ENCODE data around the gene KEAP1.

KEAP1 gene

GRCh38 chr19:10497371-10497770 is 5.8 kb downstream of the KEAP1 start:
- no peaks in the 10 kb centered on the region for H3K27me3 ChIP-seq (ENCODE audit: control insufficient read depth in 1 of 2, insufficient read depth in 1 of 2, low read length in 2 of 2)
- no peak overlapping the region for H3K4ac ChIP-seq (ENCODE audit: low read depth in 1 of 2, low read length in 2 of 2)
- H3K4me3 ChIP-seq (ENCODE audit: insufficient read depth in 1 of 2, low read depth in 1 of 2, low read length in 2 of 2), result no peak overlapping the region
- H2BK120ac ChIP-seq (ENCODE audit: low read depth, low read length), result no peak overlapping the region
- no peak overlapping the region for H3K14ac ChIP-seq (ENCODE audit: low read length in 2 of 2)
- 97% methylated on average over 4 of the region's 4 CpGs for WGBS
- no peak overlapping the region for H3K4me2 ChIP-seq (ENCODE audit: low read length, poor library complexity, severe bottlenecking)
- no peaks in the 10 kb centered on the region for H3K9me3 ChIP-seq (ENCODE audit: control insufficient read depth, low read length)
- H3K23ac ChIP-seq (ENCODE audit: low read length in 2 of 2), result no peak overlapping the region
- H3K4me1 ChIP-seq (ENCODE audit: control insufficient read depth, insufficient read depth, low read depth, low read length), result peaks cover 11% of the 10 kb centered on the region
- H4K8ac ChIP-seq (ENCODE audit: low read length), result no peak overlapping the region
- H3K36me3 ChIP-seq (ENCODE audit: control insufficient read depth in 1 of 2, insufficient read depth in 2 of 2, low read depth in 1 of 2, low read length in 2 of 2), result peaks cover 43 to 56% of the 10 kb centered on the region in 2 experiments
- H2AFZ ChIP-seq (ENCODE audit: low read depth, low read length), result no peak overlapping the region
- no peak overlapping the region for H2BK5ac ChIP-seq (ENCODE audit: low read depth, low read length, poor library complexity, severe bottlenecking)
- no peak overlapping the region for H2BK15ac ChIP-seq (ENCODE audit: low read depth, poor library complexity, severe bottlenecking)
- H2BK12ac ChIP-seq (ENCODE audit: low read length in 2 of 2), result no peak overlapping the region
- no peak overlapping the region for H4K91ac ChIP-seq (ENCODE audit: low read length)
- no peak overlapping the region for H2AK5ac ChIP-seq (ENCODE audit: low read length, severe bottlenecking)
- DNase-seq, result no peak
- H3K27ac ChIP-seq (ENCODE audit: low read length, poor library complexity, severe bottlenecking), result no peak overlapping the region
- no peak overlapping the region for H3K18ac ChIP-seq (ENCODE audit: low read depth in 1 of 2, low read length in 2 of 2)
- no peak overlapping the region for H3K9ac ChIP-seq (ENCODE audit: low read length)
- peaks cover 23% of the 10 kb centered on the region for H3K79me1 ChIP-seq (replicated peaks; ENCODE audit: low read length, poor library complexity, severe bottlenecking)

DNA sequence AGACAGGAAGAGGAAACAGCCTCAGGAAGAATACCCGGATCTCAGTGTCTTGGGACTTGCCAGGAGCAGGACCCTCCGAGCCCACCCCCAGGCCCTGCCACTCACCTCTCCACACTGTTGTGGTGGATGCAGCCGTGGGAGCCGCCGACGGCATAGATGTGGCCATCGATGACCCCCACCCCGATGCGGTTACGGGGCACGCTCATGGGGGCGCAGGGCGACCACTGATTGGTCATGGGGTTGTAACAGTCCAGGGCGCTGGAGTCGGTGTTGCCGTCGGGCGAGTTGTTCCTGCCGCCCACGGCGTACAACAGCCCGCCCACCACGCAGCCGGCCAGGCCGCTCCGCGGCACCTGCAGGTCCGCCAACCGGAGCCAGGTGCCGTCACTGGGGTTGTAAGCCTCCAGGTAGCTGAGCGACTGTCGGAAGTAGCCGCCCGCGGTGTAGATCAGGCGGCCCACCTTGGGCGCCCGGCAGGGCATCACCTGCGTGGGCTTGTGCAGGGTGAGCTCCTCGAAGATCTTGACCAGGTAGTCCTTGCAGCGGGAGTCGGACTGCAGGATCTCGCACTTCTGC is 11.6 kb downstream of the KEAP1 start:
- Histone ChIP-seq H3K27ac (ENCODE audit: low read length, poor library complexity, severe bottlenecking) (no peak overlapping the region), H2BK120ac (ENCODE audit: low read depth, low read length) (no peak overlapping the region), H3K9me3 (ENCODE audit: control insufficient read depth, low read length) (no peaks in the 10 kb centered on the region), H3K14ac (ENCODE audit: low read length in 2 of 2) (no peak overlapping the region), H3K4me1 (ENCODE audit: control insufficient read depth, insufficient read depth, low read depth, low read length) (peaks cover 5% of the 10 kb centered on the region), H3K9ac (ENCODE audit: low read length) (no peak overlapping the region), H4K91ac (ENCODE audit: low read length) (no peak overlapping the region), H2BK5ac (ENCODE audit: low read depth, low read length, poor library complexity, severe bottlenecking) (no peak overlapping the region), H3K27me3 (ENCODE audit: control insufficient read depth in 1 of 2, insufficient read depth in 1 of 2, low read length in 2 of 2) (no peaks in the 10 kb centered on the region), H3K18ac (ENCODE audit: low read depth in 1 of 2, low read length in 2 of 2) (no peak overlapping the region), H3K4ac (ENCODE audit: low read depth in 1 of 2, low read length in 2 of 2) (no peak overlapping the region), H3K23ac (ENCODE audit: low read length in 2 of 2) (no peak overlapping the region), H3K4me2 (ENCODE audit: low read length, poor library complexity, severe bottlenecking) (no peak overlapping the region), H3K79me1 (replicated peaks; ENCODE audit: low read length, poor library complexity, severe bottlenecking) (peaks cover 31% of the 10 kb centered on the region), H2BK15ac (ENCODE audit: low read depth, poor library complexity, severe bottlenecking) (no peak overlapping the region), H2AFZ (ENCODE audit: low read depth, low read length) (no peak overlapping the region), H3K4me3 (ENCODE audit: insufficient read depth in 1 of 2, low read depth in 1 of 2, low read length in 2 of 2) (no peak overlapping the region), H3K36me3 (ENCODE audit: control insufficient read depth in 1 of 2, insufficient read depth in 2 of 2, low read depth in 1 of 2, low read length in 2 of 2) (peaks cover 56 to 79% of the 10 kb centered on the region in 2 experiments), H4K8ac (ENCODE audit: low read length) (no peak overlapping the region), H2BK12ac (ENCODE audit: low read length in 2 of 2) (no peak overlapping the region), H2AK5ac (ENCODE audit: low read length, severe bottlenecking) (no peak overlapping the region)
- no peak for DNase-seq
- WGBS, result 97% methylated on average over 43 of the region's 43 CpGs

- no peaks in the 10 kb centered on the region for H3K27me3 ChIP-seq (ENCODE audit: control insufficient read depth in 1 of 2, insufficient read depth in 1 of 2, low read length in 2 of 2)
- H3K4me3 ChIP-seq (ENCODE audit: insufficient read depth in 1 of 2, low read depth in 1 of 2, low read length in 2 of 2), result no peak overlapping the region
- H2AK5ac ChIP-seq (ENCODE audit: low read length, severe bottlenecking), result peak overlapping the region; percentile 1
- H3K9me3 ChIP-seq (ENCODE audit: control insufficient read depth, low read length), result no peaks in the 10 kb centered on the region
- H3K4me1 ChIP-seq (ENCODE audit: control insufficient read depth, insufficient read depth, low read depth, low read length), result peaks cover 12% of the 10 kb centered on the region
- H3K36me3 ChIP-seq (ENCODE audit: control insufficient read depth in 1 of 2, insufficient read depth in 2 of 2, low read depth in 1 of 2, low read length in 2 of 2), result peaks cover 53 to 59% of the 10 kb centered on the region in 2 experiments
- no peak overlapping the region for H4K8ac ChIP-seq (ENCODE audit: low read length)
- no peak overlapping the region for H2AFZ ChIP-seq (ENCODE audit: low read depth, low read length)
- H3K27ac ChIP-seq (ENCODE audit: low read length, poor library complexity, severe bottlenecking), result peak overlapping the region; percentile 85
- H2BK120ac ChIP-seq (ENCODE audit: low read depth, low read length), result no peak overlapping the region
- no peak overlapping the region for H3K9ac ChIP-seq (ENCODE audit: low read length)
- no peak overlapping the region for H3K14ac ChIP-seq (ENCODE audit: low read length in 2 of 2)
- H2BK12ac ChIP-seq (ENCODE audit: low read length in 2 of 2), result no peak overlapping the region
- peak overlapping the region; percentile 57 for H2BK5ac ChIP-seq (ENCODE audit: low read depth, low read length, poor library complexity, severe bottlenecking)
- 93% methylated on average over 12 of the region's 13 CpGs for WGBS
- H3K4me2 ChIP-seq (ENCODE audit: low read length, poor library complexity, severe bottlenecking), result peak overlapping the region; percentile 43
- no peak overlapping the region for H4K91ac ChIP-seq (ENCODE audit: low read length)
- peaks cover 19% of the 10 kb centered on the region for H3K79me1 ChIP-seq (replicated peaks; ENCODE audit: low read length, poor library complexity, severe bottlenecking)
- H3K4ac ChIP-seq (ENCODE audit: low read depth in 1 of 2, low read length in 2 of 2), result no peak overlapping the region
- DNase-seq, result no peak
- no peak overlapping the region for H3K23ac ChIP-seq (ENCODE audit: low read length in 2 of 2)
- H3K18ac ChIP-seq (ENCODE audit: low read depth in 1 of 2, low read length in 2 of 2), result no peak overlapping the region
- H2BK15ac ChIP-seq (ENCODE audit: low read depth, poor library complexity, severe bottlenecking), result no peak overlapping the region
These were observed 16.6 kb downstream of the KEAP1 start for GRCh38 chr19:10486551-10486950.

DNA sequence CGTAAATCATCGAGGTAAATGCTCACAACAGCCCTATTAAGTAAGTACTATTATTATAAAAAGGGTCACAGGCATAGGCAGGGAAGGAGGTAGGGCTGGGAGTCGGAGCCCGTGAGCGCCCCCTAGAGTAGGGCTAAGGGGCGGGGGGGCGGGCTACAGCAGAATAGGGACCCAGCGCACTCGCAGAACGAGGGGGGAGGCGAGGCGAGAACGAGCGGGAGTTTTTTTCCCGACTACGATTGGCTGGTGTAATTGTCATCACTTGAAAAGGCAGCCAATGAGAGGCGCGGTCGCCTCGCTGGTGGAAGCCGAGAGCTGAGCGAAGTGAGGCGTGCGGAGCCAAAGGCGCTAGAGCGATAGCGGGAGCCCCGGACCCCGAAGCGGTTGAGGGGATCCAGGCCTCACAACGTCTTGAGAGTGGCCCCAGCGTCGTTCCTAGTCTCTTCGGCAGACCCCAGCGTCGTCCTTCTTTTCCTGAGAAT is 24.2 kb downstream of the KEAP1 start:
- WGBS, result 7% methylated on average over 32 of the region's 36 CpGs
- H4K91ac ChIP-seq (ENCODE audit: low read length), result no peak overlapping the region
- peak overlapping the region; percentile 91 for H3K9ac ChIP-seq (ENCODE audit: low read length)
- no peak overlapping the region for H2BK15ac ChIP-seq (ENCODE audit: low read depth, poor library complexity, severe bottlenecking)
- H4K8ac ChIP-seq (ENCODE audit: low read length), result no peak overlapping the region
- peaks cover 6% of the 10 kb centered on the region for H3K4me1 ChIP-seq (ENCODE audit: control insufficient read depth, insufficient read depth, low read depth, low read length)
- no peak overlapping the region for H3K18ac ChIP-seq (ENCODE audit: low read depth in 1 of 2, low read length in 2 of 2)
- H3K36me3 ChIP-seq (ENCODE audit: control insufficient read depth in 1 of 2, insufficient read depth in 2 of 2, low read depth in 1 of 2, low read length in 2 of 2), result peaks cover 2 to 5% of the 10 kb centered on the region in 2 experiments
- H3K23ac ChIP-seq (ENCODE audit: low read length in 2 of 2), result no peak overlapping the region
- no peaks in the 10 kb centered on the region for H3K9me3 ChIP-seq (ENCODE audit: control insufficient read depth, low read length)
- DNase-seq, result peak; percentile 84
- H2AFZ ChIP-seq (ENCODE audit: low read depth, low read length), result no peak overlapping the region
- H3K27me3 ChIP-seq (ENCODE audit: control insufficient read depth in 1 of 2, insufficient read depth in 1 of 2, low read length in 2 of 2), result no peaks in the 10 kb centered on the region
- H2AK5ac ChIP-seq (ENCODE audit: low read length, severe bottlenecking), result no peak overlapping the region
- H3K14ac ChIP-seq (ENCODE audit: low read length in 2 of 2), result no peak overlapping the region
- no peak overlapping the region for H3K27ac ChIP-seq (ENCODE audit: low read length, poor library complexity, severe bottlenecking)
- H3K79me1 ChIP-seq (replicated peaks; ENCODE audit: low read length, poor library complexity, severe bottlenecking), result no peaks in the 10 kb centered on the region
- H2BK120ac ChIP-seq (ENCODE audit: low read depth, low read length), result no peak overlapping the region
- no peak overlapping the region for H2BK12ac ChIP-seq (ENCODE audit: low read length in 2 of 2)
- H3K4me3 ChIP-seq (ENCODE audit: insufficient read depth in 1 of 2, low read depth in 1 of 2, low read length in 2 of 2), result peak overlapping the region in 1 of 2 experiments; percentile 78
- H3K4ac ChIP-seq (ENCODE audit: low read depth in 1 of 2, low read length in 2 of 2), result no peak overlapping the region
- H2BK5ac ChIP-seq (ENCODE audit: low read depth, low read length, poor library complexity, severe bottlenecking), result no peak overlapping the region
- peak overlapping the region; percentile 1 for H3K4me2 ChIP-seq (ENCODE audit: low read length, poor library complexity, severe bottlenecking)
